IMR-90 (cell line): ENCODE measurements around the gene FUT7.

Source experiments
- CEBPB ChIP-seq: IDR thresholded peaks from 2 replicates; pipeline ENCODE4 v1.6.1; 2012; ENCODE audit warnings: low read depth, low read length, improper control_type of control experiment
- CTCF ChIP-seq: conservative IDR thresholded peaks from 2 replicates; pipeline ENCODE4 v1.5.1; 2012; ENCODE audit warnings: mild to moderate bottlenecking, low read depth, low read length, improper control_type of control experiment
- MXI1 ChIP-seq: IDR thresholded peaks from 2 replicates; pipeline ENCODE4 v1.6.1; 2012; ENCODE audit warnings: low read depth, mild to moderate bottlenecking, low read length, moderate library complexity, borderline replicate concordance
- NFE2L2 ChIP-seq: fragments of 150-350 bp; IDR thresholded peaks from 2 replicates; pipeline ENCODE4 v1.6.1; 2016; ENCODE audit warnings: low read depth, mild to moderate bottlenecking, low read length
- POLR2A ChIP-seq: IDR thresholded peaks from 2 replicates; pipeline ENCODE4 v1.6.1; 2012; ENCODE audit warnings: mild to moderate bottlenecking, low read depth, low read length
- RAD21 ChIP-seq: IDR thresholded peaks from 2 replicates; pipeline ENCODE4 v1.6.1; 2012; ENCODE audit warnings: low read length, improper control_type of control experiment
- RCOR1 ChIP-seq: IDR thresholded peaks from 2 replicates; pipeline ENCODE4 v1.6.1; 2012; ENCODE audit warnings: mild to moderate bottlenecking, low read length, improper control_type of control experiment; ENCODE audit not compliant: insufficient replicate concordance
- TF ChIP-seq, protein P1 (sequence below): fragments of 150-350 bp; IDR thresholded peaks from 2 replicates; pipeline ENCODE4 v1.6.1; 2016; ENCODE audit warnings: low read depth, mild to moderate bottlenecking, low read length, moderate library complexity, borderline replicate concordance

DNA sequence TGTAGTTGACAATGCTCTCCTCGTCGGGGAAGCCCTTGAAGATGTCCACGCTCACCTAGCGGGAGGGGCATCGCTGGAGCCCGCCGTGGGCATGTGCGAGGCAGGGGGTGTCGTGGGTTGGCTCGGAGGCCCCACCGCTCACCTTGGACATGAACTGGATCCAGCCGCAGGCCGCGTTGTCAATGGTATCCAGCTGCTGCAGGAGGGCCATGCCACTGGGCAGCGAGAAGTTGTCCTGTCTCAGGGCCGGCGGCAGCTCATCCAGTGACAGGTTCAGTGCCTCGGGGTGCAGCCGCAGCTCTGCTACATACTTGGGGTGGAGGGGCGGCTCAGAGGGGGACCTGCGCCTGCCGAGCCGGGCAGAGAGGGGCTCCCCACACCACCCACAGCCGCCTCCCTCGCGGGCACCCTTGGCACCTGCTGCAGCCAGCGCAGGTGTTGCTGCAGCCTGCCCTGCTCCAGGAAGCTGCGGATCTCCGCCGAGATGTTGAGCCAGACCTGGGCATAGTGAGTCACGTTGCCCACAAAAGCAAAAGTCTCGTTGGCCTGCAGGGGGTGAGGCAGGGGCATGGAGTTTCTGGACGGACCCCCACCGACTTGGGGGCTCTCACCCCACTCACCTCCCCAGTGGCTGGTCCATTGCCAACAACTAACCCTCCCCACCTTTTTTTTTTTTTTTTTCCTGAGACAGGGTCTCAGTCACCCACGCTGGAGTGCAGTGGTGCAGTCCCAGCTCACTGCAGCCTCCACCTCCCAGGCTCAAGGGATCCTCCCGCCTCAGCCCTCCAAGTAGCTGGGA is 12.9 kb downstream of the FUT7 start:
- TF ChIP-seq CTCF (no peak), NFE2L2 (no peak), CEBPB (no peak), POLR2A (no peak), MXI1 (no peak), RAD21 (no peak), RCOR1 (no peak)
- TF ChIP-seq, protein P1, sequence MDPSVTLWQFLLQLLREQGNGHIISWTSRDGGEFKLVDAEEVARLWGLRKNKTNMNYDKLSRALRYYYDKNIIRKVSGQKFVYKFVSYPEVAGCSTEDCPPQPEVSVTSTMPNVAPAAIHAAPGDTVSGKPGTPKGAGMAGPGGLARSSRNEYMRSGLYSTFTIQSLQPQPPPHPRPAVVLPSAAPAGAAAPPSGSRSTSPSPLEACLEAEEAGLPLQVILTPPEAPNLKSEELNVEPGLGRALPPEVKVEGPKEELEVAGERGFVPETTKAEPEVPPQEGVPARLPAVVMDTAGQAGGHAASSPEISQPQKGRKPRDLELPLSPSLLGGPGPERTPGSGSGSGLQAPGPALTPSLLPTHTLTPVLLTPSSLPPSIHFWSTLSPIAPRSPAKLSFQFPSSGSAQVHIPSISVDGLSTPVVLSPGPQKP, result no peak
